HL-60 (cell line): ENCODE data around the gene PDYN.

Source experiments
- CTCF ChIP-seq: IDR thresholded peaks from one replicate; pipeline ENCODE4 v1.5.1; 2011; ENCODE audit warnings: low read length, control low read depth, inconsistent platforms; ENCODE audit not compliant: insufficient read depth
- GABPA ChIP-seq: IDR thresholded peaks from 2 replicates; pipeline ENCODE4 v1.6.1; 2012; ENCODE audit warnings: low read depth
- POLR2AphosphoS5 ChIP-seq: IDR thresholded peaks from 2 replicates; pipeline ENCODE4 v1.6.1; 2012; ENCODE audit warnings: low read depth

DNA sequence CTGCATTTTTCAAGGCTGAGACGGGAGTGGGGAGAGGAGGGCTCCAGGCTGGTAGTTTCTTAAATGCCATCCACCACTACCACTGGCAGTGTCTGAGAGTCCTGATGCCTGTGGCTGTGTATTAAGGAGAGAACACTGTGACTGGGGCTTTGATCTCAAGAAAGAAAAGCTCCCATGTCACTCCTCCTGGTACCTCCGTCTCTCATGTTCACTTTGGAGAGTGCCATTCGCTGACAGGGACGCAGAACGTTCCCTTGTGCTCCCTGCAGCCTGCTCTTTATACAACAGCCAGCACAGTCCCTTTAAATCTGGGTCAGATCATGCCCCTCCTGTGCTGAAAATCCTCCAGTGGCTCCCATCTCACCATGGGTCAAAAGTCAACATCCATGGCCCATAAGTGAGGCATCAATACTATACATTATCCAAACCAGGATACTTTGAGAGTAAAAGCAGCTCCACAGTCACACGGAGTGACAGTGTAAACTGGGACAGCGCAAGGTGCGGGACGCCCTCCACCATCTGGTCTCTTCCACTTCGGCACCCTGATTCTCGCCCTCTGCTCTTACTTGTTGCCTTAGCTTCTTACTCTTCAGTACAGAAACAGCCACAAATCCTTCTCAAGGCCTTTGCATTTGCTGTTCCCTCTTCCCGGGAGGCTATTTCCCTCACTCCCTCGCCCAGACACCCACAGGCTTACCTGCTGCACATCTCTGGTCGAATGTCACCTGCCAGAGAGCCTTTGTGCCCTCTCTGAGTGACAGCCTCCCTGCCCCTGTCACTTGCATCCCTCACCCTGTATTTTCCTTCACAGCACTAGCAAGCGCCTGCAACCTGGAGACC, 20.0 kb downstream of the PDYN start:
- TF ChIP-seq CTCF (no peak), GABPA (no peak), POLR2AphosphoS5 (no peak)
